Cardiac muscle cell (in vitro differentiated cells and primary cell): ENCODE data around the gene NMT2. TPM values are rescaled to one million over a fixed set of nuclear protein-coding genes. Genes with fewer than 3 reads are reported as not detected.

ENCODE experiments used
- DNase-seq, 2 donors: peaks; one replicate each; pipeline versions ENCODE4 v3.0.0 to v3.0.0-alpha.2; 2010 to 2017; ENCODE audit warnings: low read depth in 1 of 2, low spot score in 1 of 2
- H3K27ac ChIP-seq: fragments of 200-600 bp; sonication (generic); 2 replicates; pipeline ENCODE4 v1.5.1; 2016
- H3K27me3 ChIP-seq: fragments of 200-600 bp; sonication (generic); 2 replicates; pipeline ENCODE4 v1.6.0; 2016; ENCODE audit warnings: control low read depth
- H3K36me3 ChIP-seq: fragments of 200-600 bp; sonication (generic); 2 replicates; pipeline ENCODE4 v1.5.1; 2016; ENCODE audit warnings: control low read depth
- H3K4me1 ChIP-seq: fragments of 200-600 bp; sonication (generic); 2 replicates; pipeline ENCODE4 v1.8.1; 2017; ENCODE audit warnings: low read depth, mild to moderate bottlenecking, mixed run types
- H3K4me3 ChIP-seq: fragments of 200-600 bp; sonication (generic); 2 replicates; pipeline ENCODE4 v1.5.1; 2016; ENCODE audit warnings: mild to moderate bottlenecking
- H3K9me3 ChIP-seq: fragments of 200-600 bp; sonication (generic); 2 replicates; pipeline ENCODE4 v1.5.1; 2017; ENCODE audit warnings: low read depth, mild to moderate bottlenecking, control low read depth
- CTCF ChIP-seq: IDR thresholded peaks from 2 replicates; pipeline ENCODE4 v1.5.1; 2012; ENCODE audit warnings: low read depth, mild to moderate bottlenecking, low read length
- polyA plus RNA-seq: library from polyadenylated mRNA; unstranded; fragments of >200 nt; fragmentation: Nextera tagmentation; extraction: Ambion mirVana; gene quantifications from 2 replicates; pipeline ENCODE4 v1.2.1, GENCODE V29; 2016
- total RNA-seq: library from RNA; depleted of rRNA; stranded (reverse); fragments of >200 nt; gene quantifications from 2 replicates; pipeline ENCODE4 v1.2.3, GENCODE V29; 2016

NMT2 gene
- total and polyA plus RNA-seq, 2 experiments from 2014 or later = 8.7 to 14.1 TPM

- no peak for TF ChIP-seq CTCF
- Histone ChIP-seq H3K4me3 (no peak overlapping the region), H3K9me3 (no peaks in the 10 kb centered on the region), H3K27ac (no peak overlapping the region), H3K4me1 (no peaks in the 10 kb centered on the region), H3K36me3 (no peaks in the 10 kb centered on the region), H3K27me3 (no peaks in the 10 kb centered on the region)
- DNase-seq = no peak
Measured at GRCh38 chr10:15147594-15148392, 20.7 kb downstream of the NMT2 start.

- Histone ChIP-seq H3K27ac (no peak overlapping the region), H3K36me3 (no peaks in the 10 kb centered on the region), H3K27me3 (no peaks in the 10 kb centered on the region), H3K4me1 (no peaks in the 10 kb centered on the region), H3K4me3 (no peak overlapping the region), H3K9me3 (no peaks in the 10 kb centered on the region)
- DNase-seq = no peak
- no peak for TF ChIP-seq CTCF
Measured at GRCh38 chr10:15146366-15146765, 22.1 kb downstream of the NMT2 start.

- H3K27ac ChIP-seq = no peak overlapping the region
- H3K4me3 ChIP-seq = no peak overlapping the region
- H3K27me3 ChIP-seq = no peaks in the 10 kb centered on the region
- no peak for TF ChIP-seq CTCF
- H3K4me1 ChIP-seq = no peaks in the 10 kb centered on the region
- no peaks in the 10 kb centered on the region for H3K9me3 ChIP-seq
- peak in 1 of 2 donors; percentile 30 for DNase-seq
- H3K36me3 ChIP-seq = no peaks in the 10 kb centered on the region
Measured at GRCh38 chr10:15144788-15145187, 23.7 kb downstream of the NMT2 start.

GRCh38 chr10:15141136-15142054 is 27.1 kb downstream of the NMT2 start:
- Histone ChIP-seq H3K4me3 (no peak overlapping the region), H3K9me3 (no peaks in the 10 kb centered on the region), H3K4me1 (no peaks in the 10 kb centered on the region), H3K36me3 (no peaks in the 10 kb centered on the region), H3K27ac (no peak overlapping the region), H3K27me3 (no peaks in the 10 kb centered on the region)
- no peak for DNase-seq
- no peak for TF ChIP-seq CTCF

- Histone ChIP-seq H3K27me3 (no peaks in the 10 kb centered on the region), H3K36me3 (no peaks in the 10 kb centered on the region), H3K27ac (no peak overlapping the region), H3K9me3 (no peaks in the 10 kb centered on the region), H3K4me1 (no peaks in the 10 kb centered on the region), H3K4me3 (no peak overlapping the region)
- no peak for TF ChIP-seq CTCF
- no peak for DNase-seq
Measured at GRCh38 chr10:15140698-15141097, 27.8 kb downstream of the NMT2 start.
